Measurements from ENCODE around the gene ESM1.

DNA sequence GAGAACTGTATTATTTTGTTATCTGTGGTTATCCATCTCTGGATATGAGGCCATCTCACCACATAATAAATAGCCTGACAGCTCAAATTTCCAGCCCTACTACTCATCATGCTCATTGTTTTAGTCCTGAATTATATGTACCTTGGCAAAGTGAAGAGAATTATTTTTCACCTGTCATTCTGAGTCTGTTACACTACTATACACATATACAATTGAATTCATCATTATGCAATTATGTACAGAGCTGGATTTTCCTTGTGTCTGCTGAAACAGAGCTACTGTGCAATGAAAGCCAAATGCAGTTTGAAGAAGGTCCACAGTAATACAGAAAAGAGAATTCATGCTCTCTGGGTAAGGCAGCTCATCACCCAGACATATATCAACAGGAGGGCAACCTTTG is 28.5 kb downstream of the ESM1 start:
- TF ChIP-seq, protein P1, sequence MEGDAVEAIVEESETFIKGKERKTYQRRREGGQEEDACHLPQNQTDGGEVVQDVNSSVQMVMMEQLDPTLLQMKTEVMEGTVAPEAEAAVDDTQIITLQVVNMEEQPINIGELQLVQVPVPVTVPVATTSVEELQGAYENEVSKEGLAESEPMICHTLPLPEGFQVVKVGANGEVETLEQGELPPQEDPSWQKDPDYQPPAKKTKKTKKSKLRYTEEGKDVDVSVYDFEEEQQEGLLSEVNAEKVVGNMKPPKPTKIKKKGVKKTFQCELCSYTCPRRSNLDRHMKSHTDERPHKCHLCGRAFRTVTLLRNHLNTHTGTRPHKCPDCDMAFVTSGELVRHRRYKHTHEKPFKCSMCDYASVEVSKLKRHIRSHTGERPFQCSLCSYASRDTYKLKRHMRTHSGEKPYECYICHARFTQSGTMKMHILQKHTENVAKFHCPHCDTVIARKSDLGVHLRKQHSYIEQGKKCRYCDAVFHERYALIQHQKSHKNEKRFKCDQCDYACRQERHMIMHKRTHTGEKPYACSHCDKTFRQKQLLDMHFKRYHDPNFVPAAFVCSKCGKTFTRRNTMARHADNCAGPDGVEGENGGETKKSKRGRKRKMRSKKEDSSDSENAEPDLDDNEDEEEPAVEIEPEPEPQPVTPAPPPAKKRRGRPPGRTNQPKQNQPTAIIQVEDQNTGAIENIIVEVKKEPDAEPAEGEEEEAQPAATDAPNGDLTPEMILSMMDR (IDR thresholded peaks at IDR 0.05) = no peak
- TF ChIP-seq POLR2A (IDR thresholded peaks at IDR 0.05) = no peak
